Ovary (tissue), 9 donors: ENCODE results near the gene BRAT1. TPM values are rescaled to one million over a fixed set of nuclear protein-coding genes. Genes with fewer than 3 reads are reported as not detected.

ENCODE experiments used
- DNase-seq, 5 donors: peaks; one replicate each; pipeline ENCODE4 v3.0.0-alpha.2; 2019 to 2020
- H3K27ac ChIP-seq, 2 donors: fragments of 200-600 bp; one replicate each; pipeline versions ENCODE4 v1.5.1 to v1.8.0; 2019 to 2022
- H3K27me3 ChIP-seq: fragments of 200-600 bp; one replicate; pipeline ENCODE4 v1.8.0; 2022
- H3K36me3 ChIP-seq: fragments of 200-600 bp; sonication (generic); one replicate; pipeline ENCODE4 v1.5.1; 2019
- H3K4me1 ChIP-seq: one replicate; pipeline ENCODE4 v1.8.1; 2013; ENCODE audit warnings: mild to moderate bottlenecking, moderate library complexity; ENCODE audit not compliant: insufficient read depth
- H3K4me3 ChIP-seq: fragments of 200-600 bp; sonication (generic); one replicate; pipeline ENCODE4 v1.5.1; 2017
- H3K9me3 ChIP-seq, 2 donors: fragments of 200-600 bp in 1 of 2; sonication (generic) in 1 of 2; one replicate each; pipeline versions ENCODE4 v1.5.1 to v1.8.1; 2013 to 2019; ENCODE audit warnings: mild to moderate bottlenecking in 1 of 2, moderate library complexity in 1 of 2
- EP300 ChIP-seq: sonication (generic); formaldehyde crosslinking; IDR thresholded peaks from one replicate; pipeline ENCODE4 v1.6.1; 2017; ENCODE audit warnings: antibody characterized with exemption
- POLR2A ChIP-seq: fragments of 450-650 bp; IDR thresholded peaks from one replicate; pipeline ENCODE4 v1.6.1; 2017; ENCODE audit warnings: antibody characterized with exemption, mild to moderate bottlenecking, moderate library complexity
- WGBS, 3 donors: extraction: QIAGEN DNeasy Blood & Tissue Kit in 1 of 3; methylation state at CpG; one replicate each; pipeline versions ENCODE4 v1.1.5 to v1.1.7; 2013 to 2017; 5-methylcytosine and 5-hydroxymethylcytosine counted together
- intact Hi-C, 4 donors: fragments of 100-400 bp; cut with DNase I; formaldehyde crosslinking; loops; one replicate each; pipeline versions ENCODE4 v1.11.0 to v1.15.1; 2022 to 2023
- polyA plus RNA-seq, 2 donors: library from polyadenylated mRNA; stranded (reverse); fragments of 200-250 nt in 1 of 2; fragments of 350-450 nt in 1 of 2; fragmentation: Illumina TruSeq in 1 of 2; extraction: RNeasy Lipid Tissue Mini Kit (QIAGEN cat#74804) in 1 of 2; gene quantifications; one replicate each; pipeline ENCODE4 v1.2.3, GENCODE V29; 2013 to 2014
- total RNA-seq, 7 donors: library from RNA; depleted of rRNA in 2 of 7; stranded (reverse); fragments of >200 nt in 2 of 7; fragmentation: NEBNext Ultra II Directional in 3 of 7; extraction: Animal tissue kit (Norgen Biotek cat#: 25700) in 3 of 7; gene quantifications; one replicate each; pipeline versions ENCODE4 v1.1.0 to v1.2.4, GENCODE V29; 2016 to 2023
- TF ChIP-seq, protein P1 (sequence below), 3 donors: fragments of 450-650 bp in 2 of 3; fragments of 200-600 bp in 1 of 3; IDR thresholded peaks; one replicate each; pipeline versions ENCODE4 v1.5.1 to v1.8.0; 2016 to 2022; ENCODE audit warnings: antibody characterized with exemption in 3 of 3, mild to moderate bottlenecking in 1 of 3
- donor health status: DM: no; HTN: no; CAD: no; lungs with moderate emphysema.
- donor health status: DM: no; HTN: no; CAD: no.
- donor health status: Bipolar disorder and iron deficiency.
- donor health status: DM: yes; HTN: yes; CAD: no.
- donor health status: DM: no; HTN: no; CAD: no.
- donor health status: DM: yes; HTN: yes; CAD: no.

BRAT1 gene
- total and polyA plus RNA-seq, 9 donors, result 1.3 to 39.1 (median 30.2) TPM

- Histone ChIP-seq H3K4me1 (no peaks in the 10 kb centered on the region), H3K27ac (no peak overlapping the region), H3K27me3 (no peaks in the 10 kb centered on the region), H3K9me3 (no peaks in the 10 kb centered on the region), H3K36me3 (no peaks in the 10 kb centered on the region), H3K4me3 (no peak overlapping the region)
- intact Hi-C loops, result no loop called here
- 90 to 92% (median 90%) methylated on average over 37 to 40 of the region's 40 CpGs for WGBS, 3 donors
- no peak for TF ChIP-seq POLR2A
- TF ChIP-seq, protein P1, sequence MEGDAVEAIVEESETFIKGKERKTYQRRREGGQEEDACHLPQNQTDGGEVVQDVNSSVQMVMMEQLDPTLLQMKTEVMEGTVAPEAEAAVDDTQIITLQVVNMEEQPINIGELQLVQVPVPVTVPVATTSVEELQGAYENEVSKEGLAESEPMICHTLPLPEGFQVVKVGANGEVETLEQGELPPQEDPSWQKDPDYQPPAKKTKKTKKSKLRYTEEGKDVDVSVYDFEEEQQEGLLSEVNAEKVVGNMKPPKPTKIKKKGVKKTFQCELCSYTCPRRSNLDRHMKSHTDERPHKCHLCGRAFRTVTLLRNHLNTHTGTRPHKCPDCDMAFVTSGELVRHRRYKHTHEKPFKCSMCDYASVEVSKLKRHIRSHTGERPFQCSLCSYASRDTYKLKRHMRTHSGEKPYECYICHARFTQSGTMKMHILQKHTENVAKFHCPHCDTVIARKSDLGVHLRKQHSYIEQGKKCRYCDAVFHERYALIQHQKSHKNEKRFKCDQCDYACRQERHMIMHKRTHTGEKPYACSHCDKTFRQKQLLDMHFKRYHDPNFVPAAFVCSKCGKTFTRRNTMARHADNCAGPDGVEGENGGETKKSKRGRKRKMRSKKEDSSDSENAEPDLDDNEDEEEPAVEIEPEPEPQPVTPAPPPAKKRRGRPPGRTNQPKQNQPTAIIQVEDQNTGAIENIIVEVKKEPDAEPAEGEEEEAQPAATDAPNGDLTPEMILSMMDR (IDR thresholded peaks at IDR 0.05), result no peak
- no peak for TF ChIP-seq EP300
- DNase-seq, result peak in 2 of 5 donors; percentile 25
These were observed 13.9 kb downstream of the BRAT1 start for GRCh38 chr7:2541291-2542010.

GRCh38 chr7:2540641-2541051, 14.7 kb downstream of the BRAT1 start:
- TF ChIP-seq POLR2A (no peak), EP300 (no peak)
- TF ChIP-seq, protein P1 (IDR thresholded peaks at IDR 0.05), result no peak
- Histone ChIP-seq H3K27me3 (no peaks in the 10 kb centered on the region), H3K27ac (no peak overlapping the region), H3K9me3 (no peaks in the 10 kb centered on the region), H3K4me3 (no peak overlapping the region), H3K36me3 (no peaks in the 10 kb centered on the region), H3K4me1 (no peaks in the 10 kb centered on the region)
- DNase-seq, result peak in 1 of 5 donors; percentile 20
- intact Hi-C loops, result no loop called here
- 86 to 90% (median 89%) methylated on average over 17 to 19 of the region's 19 CpGs for WGBS, 3 donors

GRCh38 chr7:2540133-2540532, 15.2 kb downstream of the BRAT1 start:
- intact Hi-C loops, result no loop called here
- 90 to 91% (median 90%) methylated on average over 7 of the region's 7 CpGs for WGBS, 3 donors
- Histone ChIP-seq H3K36me3 (no peaks in the 10 kb centered on the region), H3K4me3 (no peak overlapping the region), H3K27me3 (no peaks in the 10 kb centered on the region), H3K27ac (no peak overlapping the region), H3K4me1 (no peaks in the 10 kb centered on the region), H3K9me3 (no peaks in the 10 kb centered on the region)
- no peak for TF ChIP-seq EP300
- TF ChIP-seq, protein P1 (IDR thresholded peaks at IDR 0.05), result no peak
- no peak for TF ChIP-seq POLR2A
- peak in 1 of 5 donors; percentile 8 for DNase-seq

- TF ChIP-seq EP300 (no peak), POLR2A (no peak)
- TF ChIP-seq, protein P1 (IDR thresholded peaks at IDR 0.05), result no peak
- Histone ChIP-seq H3K27me3 (no peaks in the 10 kb centered on the region), H3K9me3 (no peaks in the 10 kb centered on the region), H3K4me1 (no peaks in the 10 kb centered on the region), H3K4me3 (no peak overlapping the region), H3K36me3 (no peaks in the 10 kb centered on the region), H3K27ac (no peak overlapping the region)
- intact Hi-C loops, result no loop called here
- DNase-seq, result no peak
- 84 to 88% (median 85%) methylated on average over 26 to 32 of the region's 32 CpGs for WGBS, 3 donors
These were observed 16.1 kb downstream of the BRAT1 start for GRCh38 chr7:2539031-2539911.
